ENCODE results near the gene BPTF.

Gene BPTF

DNA sequence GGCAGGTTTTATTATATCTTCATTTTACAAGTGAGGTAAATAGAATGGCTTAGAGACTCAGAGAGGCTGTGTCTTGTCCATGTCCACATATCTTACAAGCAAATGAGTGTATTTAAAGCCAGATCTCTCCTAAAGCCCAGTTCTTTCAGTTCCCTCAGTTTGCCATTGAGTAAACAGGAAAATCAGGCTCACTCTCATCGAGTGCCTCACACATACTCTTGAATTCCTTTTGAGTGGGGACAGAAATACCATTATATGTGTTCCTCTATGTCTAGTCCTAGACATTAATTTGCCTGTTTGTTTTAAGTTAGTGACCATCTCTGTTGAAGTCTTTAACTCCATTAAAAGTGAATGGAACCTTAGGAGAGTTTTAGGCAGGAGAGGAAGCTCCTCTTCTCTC, 40.1 kb downstream of the BPTF start:
- H3K27ac Mint-ChIP-seq, result no peak overlapping the region
- peaks cover 48% of the 10 kb centered on the region for H3K36me3 Mint-ChIP-seq (ENCODE audit: low read depth)
- H3K4me3 Mint-ChIP-seq, result no peak overlapping the region
- H3K27me3 Mint-ChIP-seq (ENCODE audit: low read depth), result no peaks in the 10 kb centered on the region
- H3K4me1 Mint-ChIP-seq, result peaks cover 9% of the 10 kb centered on the region
- H3K9me3 Mint-ChIP-seq, result no peaks in the 10 kb centered on the region
- TF ChIP-seq, protein P1, sequence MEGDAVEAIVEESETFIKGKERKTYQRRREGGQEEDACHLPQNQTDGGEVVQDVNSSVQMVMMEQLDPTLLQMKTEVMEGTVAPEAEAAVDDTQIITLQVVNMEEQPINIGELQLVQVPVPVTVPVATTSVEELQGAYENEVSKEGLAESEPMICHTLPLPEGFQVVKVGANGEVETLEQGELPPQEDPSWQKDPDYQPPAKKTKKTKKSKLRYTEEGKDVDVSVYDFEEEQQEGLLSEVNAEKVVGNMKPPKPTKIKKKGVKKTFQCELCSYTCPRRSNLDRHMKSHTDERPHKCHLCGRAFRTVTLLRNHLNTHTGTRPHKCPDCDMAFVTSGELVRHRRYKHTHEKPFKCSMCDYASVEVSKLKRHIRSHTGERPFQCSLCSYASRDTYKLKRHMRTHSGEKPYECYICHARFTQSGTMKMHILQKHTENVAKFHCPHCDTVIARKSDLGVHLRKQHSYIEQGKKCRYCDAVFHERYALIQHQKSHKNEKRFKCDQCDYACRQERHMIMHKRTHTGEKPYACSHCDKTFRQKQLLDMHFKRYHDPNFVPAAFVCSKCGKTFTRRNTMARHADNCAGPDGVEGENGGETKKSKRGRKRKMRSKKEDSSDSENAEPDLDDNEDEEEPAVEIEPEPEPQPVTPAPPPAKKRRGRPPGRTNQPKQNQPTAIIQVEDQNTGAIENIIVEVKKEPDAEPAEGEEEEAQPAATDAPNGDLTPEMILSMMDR (IDR thresholded peaks at IDR 0.05; ENCODE audit: unreplicated experiment in 3 of 3), result no peak

DNA sequence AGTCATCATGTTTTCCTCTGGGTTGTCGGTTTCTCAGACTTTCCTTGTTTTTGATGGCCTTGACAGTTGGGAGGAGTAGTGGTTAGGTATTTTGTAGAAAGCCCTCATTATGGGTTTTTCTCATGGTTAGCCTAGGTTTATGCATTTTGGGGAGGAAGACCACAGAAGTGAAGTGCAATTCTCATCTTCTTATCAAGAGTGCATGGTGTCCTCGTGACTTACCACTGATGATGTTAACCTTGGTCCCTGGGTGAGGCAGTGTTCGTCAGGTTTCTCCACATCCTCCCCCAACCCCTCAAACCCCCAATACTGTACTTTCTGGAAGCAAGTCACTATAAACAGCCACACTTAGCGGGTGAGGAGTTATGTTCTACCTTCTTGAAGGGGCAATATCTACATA, 42.3 kb downstream of the BPTF start:
- TF ChIP-seq, protein P1 (IDR thresholded peaks at IDR 0.05; ENCODE audit: unreplicated experiment in 3 of 3), result no peak
- no peak overlapping the region for H3K4me3 Mint-ChIP-seq
- H3K27ac Mint-ChIP-seq, result peak overlapping the region in 1 of 3 experiments; percentile 37
- H3K27me3 Mint-ChIP-seq (ENCODE audit: low read depth), result no peaks in the 10 kb centered on the region
- H3K36me3 Mint-ChIP-seq (ENCODE audit: low read depth), result peaks cover 49% of the 10 kb centered on the region
- H3K4me1 Mint-ChIP-seq, result no peaks in the 10 kb centered on the region
- no peaks in the 10 kb centered on the region for H3K9me3 Mint-ChIP-seq

DNA sequence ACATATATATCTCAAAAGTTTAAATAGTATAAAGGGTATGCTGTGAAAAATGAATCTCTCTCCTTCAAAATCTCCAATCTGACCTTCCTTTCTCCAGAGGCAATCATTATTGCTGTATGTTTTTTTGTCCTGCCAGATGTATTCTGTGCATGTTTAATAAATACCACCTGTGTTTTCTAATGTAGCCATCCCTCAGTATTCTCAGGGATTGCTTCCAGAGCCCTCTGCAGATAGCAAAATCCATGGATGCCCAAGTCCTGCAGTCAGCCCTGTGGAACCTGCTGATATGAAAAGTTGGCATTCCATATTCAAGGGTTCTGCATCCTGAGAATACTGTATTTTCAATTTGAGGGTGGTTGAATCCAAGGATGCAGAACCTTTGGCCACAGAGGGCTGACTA, 42.9 kb downstream of the BPTF start:
- no peak overlapping the region for H3K27ac Mint-ChIP-seq
- no peaks in the 10 kb centered on the region for H3K9me3 Mint-ChIP-seq
- peaks cover 45% of the 10 kb centered on the region for H3K36me3 Mint-ChIP-seq (ENCODE audit: low read depth)
- no peaks in the 10 kb centered on the region for H3K4me1 Mint-ChIP-seq
- H3K4me3 Mint-ChIP-seq, result no peak overlapping the region
- TF ChIP-seq, protein P1 (IDR thresholded peaks at IDR 0.05; ENCODE audit: unreplicated experiment in 3 of 3), result no peak
- H3K27me3 Mint-ChIP-seq (ENCODE audit: low read depth), result no peaks in the 10 kb centered on the region

DNA sequence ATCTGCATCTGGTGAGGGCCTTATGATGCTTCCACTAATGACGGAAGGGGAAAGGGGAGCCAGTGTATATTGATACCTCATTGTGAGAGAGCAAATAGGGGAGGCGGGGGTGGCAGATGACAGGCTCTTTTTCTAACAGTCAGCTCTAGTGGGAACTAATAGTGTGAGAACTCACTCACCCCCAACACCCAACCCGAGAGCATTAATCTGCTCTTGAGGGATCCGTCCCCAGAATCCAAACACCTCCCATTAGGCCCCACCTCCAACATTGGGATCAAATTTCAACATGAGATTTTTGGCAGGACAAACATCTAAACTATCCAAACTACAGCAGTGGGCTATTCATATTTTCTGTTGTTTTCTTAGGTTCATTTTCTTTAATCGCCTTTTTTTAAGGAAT, 54.4 kb downstream of the BPTF start:
- Mint-ChIP-seq H3K4me1 (no peaks in the 10 kb centered on the region), H3K9me3 (no peaks in the 10 kb centered on the region), H3K27me3 (ENCODE audit: low read depth) (no peaks in the 10 kb centered on the region), H3K4me3 (no peak overlapping the region), H3K27ac (no peak overlapping the region), H3K36me3 (ENCODE audit: low read depth) (peaks cover 73% of the 10 kb centered on the region)
- TF ChIP-seq, protein P1 (IDR thresholded peaks at IDR 0.05; ENCODE audit: unreplicated experiment in 3 of 3), result no peak

DNA sequence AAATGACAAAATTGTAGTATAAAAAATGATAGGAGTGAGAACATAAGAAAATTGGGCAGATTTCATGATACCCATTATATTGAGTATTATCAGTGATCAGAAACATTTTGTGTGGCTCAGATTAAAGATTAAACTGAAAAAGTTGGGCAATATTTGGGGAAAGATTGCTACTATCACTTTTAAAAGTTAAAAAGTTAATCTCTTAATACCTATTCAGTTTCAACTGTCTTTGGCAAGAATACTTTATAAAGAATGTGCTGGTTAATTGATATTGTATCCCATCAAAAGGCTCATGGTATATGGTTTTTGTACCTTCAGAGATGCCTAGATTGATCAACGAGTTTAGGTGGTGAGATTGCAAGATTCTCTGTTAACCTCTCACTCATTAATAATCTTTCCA, 55.8 kb downstream of the BPTF start:
- TF ChIP-seq, protein P1 (IDR thresholded peaks at IDR 0.05; ENCODE audit: unreplicated experiment in 3 of 3), result no peak
- Mint-ChIP-seq H3K36me3 (ENCODE audit: low read depth) (peaks cover 73% of the 10 kb centered on the region), H3K27me3 (ENCODE audit: low read depth) (no peaks in the 10 kb centered on the region), H3K9me3 (no peaks in the 10 kb centered on the region), H3K4me3 (no peak overlapping the region), H3K27ac (no peak overlapping the region), H3K4me1 (no peaks in the 10 kb centered on the region)

DNA sequence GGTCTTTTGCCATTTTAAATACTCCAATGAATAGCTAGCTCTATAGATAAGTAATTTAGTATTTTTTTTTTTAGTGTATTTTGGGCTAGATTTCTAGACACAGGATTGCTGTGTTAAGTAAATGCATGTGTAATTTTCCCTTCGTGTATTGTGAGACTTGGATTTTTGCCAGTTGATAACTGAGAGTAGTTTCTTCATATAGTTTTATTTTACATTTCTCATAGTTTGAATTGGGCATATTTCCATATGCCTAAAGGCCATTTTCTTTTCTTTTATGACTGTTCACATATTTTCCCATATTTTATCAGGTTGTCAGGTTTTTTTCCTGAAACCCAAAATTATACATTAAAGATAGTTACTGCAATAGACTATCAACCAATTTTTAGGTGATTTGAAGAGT, 59.4 kb downstream of the BPTF start:
- TF ChIP-seq, protein P1 (IDR thresholded peaks at IDR 0.05; ENCODE audit: unreplicated experiment in 3 of 3), result no peak
- H3K27ac Mint-ChIP-seq, result no peak overlapping the region
- peaks cover 69% of the 10 kb centered on the region for H3K36me3 Mint-ChIP-seq (ENCODE audit: low read depth)
- no peaks in the 10 kb centered on the region for H3K9me3 Mint-ChIP-seq
- no peaks in the 10 kb centered on the region for H3K4me1 Mint-ChIP-seq
- H3K27me3 Mint-ChIP-seq (ENCODE audit: low read depth), result no peaks in the 10 kb centered on the region
- no peak overlapping the region for H3K4me3 Mint-ChIP-seq
